ENCODE results near the gene SPTBN4.
A peak's percentile ranks its signal among the peaks of the same experiment; 100 is the strongest.
"Not testable (repeated sequence)": the region's sequence is repeated elsewhere in the genome, so short reads cannot be mapped to it uniquely, and the experiment has no call there.

SPTBN4 gene

GRCh38 chr19:40588926-40589569, 122.2 kb downstream of the SPTBN4 start:
- Histone ChIP-seq H2AFZ (ENCODE audit: low read depth, low read length) (no peak overlapping the region), H3K18ac (ENCODE audit: low read depth in 1 of 2, low read length in 2 of 2) (no peak overlapping the region), H3K27me3 (ENCODE audit: control insufficient read depth in 1 of 2, insufficient read depth in 1 of 2, low read length in 2 of 2) (no peaks in the 10 kb centered on the region), H2BK15ac (ENCODE audit: low read depth, poor library complexity, severe bottlenecking) (no peak overlapping the region), H3K4me2 (ENCODE audit: low read length, poor library complexity, severe bottlenecking) (no peak overlapping the region), H3K14ac (ENCODE audit: low read length in 2 of 2) (no peak overlapping the region), H2BK12ac (ENCODE audit: low read length in 2 of 2) (no peak overlapping the region), H3K4me3 (ENCODE audit: insufficient read depth in 1 of 2, low read depth in 1 of 2, low read length in 2 of 2) (no peak overlapping the region), H3K9ac (ENCODE audit: low read length) (no peak overlapping the region), H3K36me3 (ENCODE audit: control insufficient read depth in 1 of 2, insufficient read depth in 2 of 2, low read depth in 1 of 2, low read length in 2 of 2) (peaks cover 37 to 47% of the 10 kb centered on the region in 2 experiments), H3K23ac (ENCODE audit: low read length in 2 of 2) (no peak overlapping the region), H3K4ac (ENCODE audit: low read depth in 1 of 2, low read length in 2 of 2) (no peak overlapping the region), H3K79me1 (replicated peaks; ENCODE audit: low read length, poor library complexity, severe bottlenecking) (peaks cover 5% of the 10 kb centered on the region), H4K91ac (ENCODE audit: low read length) (peak overlapping the region; percentile 30), H3K4me1 (ENCODE audit: control insufficient read depth, insufficient read depth, low read depth, low read length) (peaks cover 17% of the 10 kb centered on the region), H3K27ac (ENCODE audit: low read length, poor library complexity, severe bottlenecking) (no peak overlapping the region), H4K8ac (ENCODE audit: low read length) (no peak overlapping the region), H2AK5ac (ENCODE audit: low read length, severe bottlenecking) (no peak overlapping the region), H2BK120ac (ENCODE audit: low read depth, low read length) (no peak overlapping the region), H3K9me3 (ENCODE audit: control insufficient read depth, low read length) (no peaks in the 10 kb centered on the region), H2BK5ac (ENCODE audit: low read depth, low read length, poor library complexity, severe bottlenecking) (no peak overlapping the region)
- WGBS, result 90% methylated on average over 9 of the region's 9 CpGs
- no peak for DNase-seq

- Histone ChIP-seq H2BK12ac (ENCODE audit: low read length in 2 of 2) (no peak overlapping the region), H3K4me3 (ENCODE audit: insufficient read depth in 1 of 2, low read depth in 1 of 2, low read length in 2 of 2) (no peak overlapping the region), H3K23ac (ENCODE audit: low read length in 2 of 2) (no peak overlapping the region), H3K9ac (ENCODE audit: low read length) (no peak overlapping the region), H3K18ac (ENCODE audit: low read depth in 1 of 2, low read length in 2 of 2) (no peak overlapping the region), H3K36me3 (ENCODE audit: control insufficient read depth in 1 of 2, insufficient read depth in 2 of 2, low read depth in 1 of 2, low read length in 2 of 2) (peaks cover 30 to 47% of the 10 kb centered on the region in 2 experiments), H2BK15ac (ENCODE audit: low read depth, poor library complexity, severe bottlenecking) (peak overlapping the region; percentile 67), H3K79me1 (replicated peaks; ENCODE audit: low read length, poor library complexity, severe bottlenecking) (peaks cover 5% of the 10 kb centered on the region), H2BK120ac (ENCODE audit: low read depth, low read length) (no peak overlapping the region), H2AFZ (ENCODE audit: low read depth, low read length) (no peak overlapping the region), H4K91ac (ENCODE audit: low read length) (peak overlapping the region; percentile 57), H2BK5ac (ENCODE audit: low read depth, low read length, poor library complexity, severe bottlenecking) (peak overlapping the region; percentile 24), H3K4me1 (ENCODE audit: control insufficient read depth, insufficient read depth, low read depth, low read length) (peaks cover 23% of the 10 kb centered on the region), H3K4me2 (ENCODE audit: low read length, poor library complexity, severe bottlenecking) (no peak overlapping the region), H3K14ac (ENCODE audit: low read length in 2 of 2) (no peak overlapping the region), H4K8ac (ENCODE audit: low read length) (no peak overlapping the region), H3K9me3 (ENCODE audit: control insufficient read depth, low read length) (no peaks in the 10 kb centered on the region), H3K27ac (ENCODE audit: low read length, poor library complexity, severe bottlenecking) (no peak overlapping the region), H3K27me3 (ENCODE audit: control insufficient read depth in 1 of 2, insufficient read depth in 1 of 2, low read length in 2 of 2) (no peaks in the 10 kb centered on the region), H2AK5ac (ENCODE audit: low read length, severe bottlenecking) (no peak overlapping the region), H3K4ac (ENCODE audit: low read depth in 1 of 2, low read length in 2 of 2) (peak overlapping the region in 1 of 2 experiments; percentile 46)
- WGBS, result 97% methylated on average over 24 of the region's 26 CpGs
- DNase-seq, result no peak
Observed at GRCh38 chr19:40589591-40590429, 123.0 kb downstream of the SPTBN4 start.

- H3K23ac ChIP-seq (ENCODE audit: low read length in 2 of 2), result no peak overlapping the region
- H3K9me3 ChIP-seq (ENCODE audit: control insufficient read depth, low read length), result no peaks in the 10 kb centered on the region
- H4K91ac ChIP-seq (ENCODE audit: low read length), result no peak overlapping the region
- no peak for DNase-seq
- H3K4me1 ChIP-seq (ENCODE audit: control insufficient read depth, insufficient read depth, low read depth, low read length), result peaks cover 23% of the 10 kb centered on the region
- H2AK5ac ChIP-seq (ENCODE audit: low read length, severe bottlenecking), result no peak overlapping the region
- H3K4me2 ChIP-seq (ENCODE audit: low read length, poor library complexity, severe bottlenecking), result no peak overlapping the region
- no peak overlapping the region for H3K27ac ChIP-seq (ENCODE audit: low read length, poor library complexity, severe bottlenecking)
- peaks cover 5% of the 10 kb centered on the region for H3K79me1 ChIP-seq (replicated peaks; ENCODE audit: low read length, poor library complexity, severe bottlenecking)
- H2BK12ac ChIP-seq (ENCODE audit: low read length in 2 of 2), result no peak overlapping the region
- H3K9ac ChIP-seq (ENCODE audit: low read length), result no peak overlapping the region
- no peak overlapping the region for H2BK15ac ChIP-seq (ENCODE audit: low read depth, poor library complexity, severe bottlenecking)
- no peak overlapping the region for H2BK5ac ChIP-seq (ENCODE audit: low read depth, low read length, poor library complexity, severe bottlenecking)
- H3K18ac ChIP-seq (ENCODE audit: low read depth in 1 of 2, low read length in 2 of 2), result no peak overlapping the region
- H3K27me3 ChIP-seq (ENCODE audit: control insufficient read depth in 1 of 2, insufficient read depth in 1 of 2, low read length in 2 of 2), result peaks cover 0 to 4% of the 10 kb centered on the region in 2 experiments
- H3K4me3 ChIP-seq (ENCODE audit: insufficient read depth in 1 of 2, low read depth in 1 of 2, low read length in 2 of 2), result no peak overlapping the region
- WGBS, result 91% methylated on average over 20 of the region's 22 CpGs
- H2AFZ ChIP-seq (ENCODE audit: low read depth, low read length), result no peak overlapping the region
- H2BK120ac ChIP-seq (ENCODE audit: low read depth, low read length), result no peak overlapping the region
- peaks cover 30 to 47% of the 10 kb centered on the region in 2 experiments for H3K36me3 ChIP-seq (ENCODE audit: control insufficient read depth in 1 of 2, insufficient read depth in 2 of 2, low read depth in 1 of 2, low read length in 2 of 2)
- no peak overlapping the region for H3K4ac ChIP-seq (ENCODE audit: low read depth in 1 of 2, low read length in 2 of 2)
- H4K8ac ChIP-seq (ENCODE audit: low read length), result no peak overlapping the region
- no peak overlapping the region for H3K14ac ChIP-seq (ENCODE audit: low read length in 2 of 2)
Observed at GRCh38 chr19:40590464-40591265, 123.9 kb downstream of the SPTBN4 start.

GRCh38 chr19:40591724-40592123, 124.9 kb downstream of the SPTBN4 start:
- H2BK15ac ChIP-seq (ENCODE audit: low read depth, poor library complexity, severe bottlenecking); H3K23ac ChIP-seq (ENCODE audit: low read length in 2 of 2); H3K4ac ChIP-seq (ENCODE audit: low read depth in 1 of 2, low read length in 2 of 2); H3K18ac ChIP-seq (ENCODE audit: low read depth in 1 of 2, low read length in 2 of 2); H3K14ac ChIP-seq (ENCODE audit: low read length in 2 of 2); H2AFZ ChIP-seq (ENCODE audit: low read depth, low read length); H3K4me3 ChIP-seq (ENCODE audit: insufficient read depth in 1 of 2, low read depth in 1 of 2, low read length in 2 of 2); H3K79me1 ChIP-seq (replicated peaks; ENCODE audit: low read length, poor library complexity, severe bottlenecking); H3K4me2 ChIP-seq (ENCODE audit: low read length, poor library complexity, severe bottlenecking); H2BK5ac ChIP-seq (ENCODE audit: low read depth, low read length, poor library complexity, severe bottlenecking); H4K91ac ChIP-seq (ENCODE audit: low read length); H3K27ac ChIP-seq (ENCODE audit: low read length, poor library complexity, severe bottlenecking); H3K9ac ChIP-seq (ENCODE audit: low read length); H2BK120ac ChIP-seq (ENCODE audit: low read depth, low read length); DNase-seq; H3K9me3 ChIP-seq (ENCODE audit: control insufficient read depth, low read length); H2AK5ac ChIP-seq (ENCODE audit: low read length, severe bottlenecking); H4K8ac ChIP-seq (ENCODE audit: low read length); H2BK12ac ChIP-seq (ENCODE audit: low read length in 2 of 2): not testable (repeated sequence)
- 93% methylated on average over 4 of the region's 4 CpGs for WGBS
- Histone ChIP-seq H3K36me3 (ENCODE audit: control insufficient read depth in 1 of 2, insufficient read depth in 2 of 2, low read depth in 1 of 2, low read length in 2 of 2) (peaks cover 21 to 43% of the 10 kb centered on the region in 2 experiments), H3K4me1 (ENCODE audit: control insufficient read depth, insufficient read depth, low read depth, low read length) (peaks cover 24% of the 10 kb centered on the region), H3K27me3 (ENCODE audit: control insufficient read depth in 1 of 2, insufficient read depth in 1 of 2, low read length in 2 of 2) (peaks cover 0 to 11% of the 10 kb centered on the region in 2 experiments)
